Fibroblast of skin of right quadriceps (primary cell): ENCODE measurements around the gene SNAP47.

Experiments used
- DNase-seq: peaks from one replicate; pipeline ENCODE4 v3.0.0-alpha.2; 2013

SNAP47 gene

GRCh38 chr1:227732586-227733308 lies 2.5 kb upstream of the SNAP47 start:
- DNase-seq, result no peak

GRCh38 chr1:227733309-227733705 lies 1.9 kb upstream of the SNAP47 start:
- DNase-seq, result no peak

DNA sequence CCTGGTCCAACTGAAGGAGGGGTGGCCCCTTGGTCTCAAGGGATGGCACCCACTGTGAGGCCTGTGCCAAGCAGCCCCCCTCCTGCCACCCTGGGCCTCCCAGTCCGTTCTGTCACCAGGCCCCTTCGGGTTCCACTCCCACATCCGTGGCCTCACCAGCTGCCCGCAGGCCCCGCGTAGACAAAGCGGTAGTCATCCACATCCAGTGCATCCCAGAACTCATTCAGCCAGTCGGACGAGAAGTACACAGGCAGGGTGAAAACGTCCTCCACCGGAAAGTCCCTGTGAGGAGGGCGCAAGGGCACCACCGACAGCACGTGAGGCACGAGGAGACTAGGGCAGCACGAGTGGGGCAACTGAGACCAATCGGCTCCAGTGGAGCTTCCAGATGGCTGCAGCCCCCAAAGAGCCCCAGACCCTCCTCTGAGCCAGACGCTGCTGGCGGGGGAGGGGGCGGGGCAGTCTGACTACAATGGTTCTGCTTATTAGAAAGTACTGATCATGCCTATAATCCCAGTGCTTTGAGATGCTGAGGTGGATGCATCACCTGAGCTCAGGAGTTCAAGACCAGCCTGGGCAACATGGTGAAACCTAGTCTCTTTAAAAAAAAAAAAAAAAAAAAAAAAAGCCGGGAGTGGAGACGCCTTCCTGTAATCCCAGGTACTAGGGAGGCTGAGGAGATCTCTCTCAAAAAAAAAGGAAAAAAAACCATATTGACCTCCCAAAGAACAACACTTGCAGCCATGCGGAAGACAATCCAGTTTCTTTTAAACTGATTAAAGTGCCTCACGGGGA lies 1.3 kb upstream of the SNAP47 start:
- no peak for DNase-seq

GRCh38 chr1:227734546-227734855 lies 734 bp upstream of the SNAP47 start:
- DNase-seq, result no peak

- DNase-seq, result no peak
These were observed 477 bp downstream of the SNAP47 start for GRCh38 chr1:227735539-227736285.

DNA sequence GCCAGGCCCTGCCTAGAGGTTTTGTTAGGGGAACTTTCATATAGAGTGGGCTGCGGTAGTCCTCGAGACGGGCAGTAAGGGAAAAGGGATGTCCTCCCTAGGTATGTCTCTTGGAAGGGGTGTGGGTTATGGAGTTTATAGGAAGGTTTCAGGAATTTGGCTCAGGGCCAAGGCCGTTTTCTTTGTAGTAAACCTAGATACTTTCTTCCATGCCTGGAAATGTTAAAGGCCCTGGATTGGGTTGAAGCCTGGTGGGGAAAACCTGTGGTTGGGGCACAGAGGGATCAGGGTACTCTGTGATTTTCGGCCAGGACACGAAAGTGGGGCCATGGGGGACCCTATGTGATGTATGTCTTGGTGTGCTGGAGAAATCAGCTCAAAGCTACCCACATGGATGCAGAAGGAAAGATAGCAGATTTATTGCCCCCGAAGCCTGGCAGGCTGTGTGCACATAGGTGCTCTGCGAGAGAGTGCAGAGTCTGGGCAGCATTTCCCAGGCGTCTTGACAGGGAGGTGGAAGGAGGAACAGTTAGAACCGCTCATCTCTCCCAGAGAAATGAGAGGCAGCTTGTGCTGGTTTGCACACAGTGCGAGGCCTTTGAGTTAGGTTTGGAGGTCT lies 1.7 kb downstream of the SNAP47 start:
- DNase-seq, result no peak

GRCh38 chr1:227738820-227739219 lies 3.6 kb downstream of the SNAP47 start:
- DNase-seq, result no peak

- no peak for DNase-seq
These were observed 4.4 kb downstream of the SNAP47 start for GRCh38 chr1:227739636-227740035.

- DNase-seq, result no peak
These were observed 5.2 kb downstream of the SNAP47 start for GRCh38 chr1:227740401-227740960.

DNA sequence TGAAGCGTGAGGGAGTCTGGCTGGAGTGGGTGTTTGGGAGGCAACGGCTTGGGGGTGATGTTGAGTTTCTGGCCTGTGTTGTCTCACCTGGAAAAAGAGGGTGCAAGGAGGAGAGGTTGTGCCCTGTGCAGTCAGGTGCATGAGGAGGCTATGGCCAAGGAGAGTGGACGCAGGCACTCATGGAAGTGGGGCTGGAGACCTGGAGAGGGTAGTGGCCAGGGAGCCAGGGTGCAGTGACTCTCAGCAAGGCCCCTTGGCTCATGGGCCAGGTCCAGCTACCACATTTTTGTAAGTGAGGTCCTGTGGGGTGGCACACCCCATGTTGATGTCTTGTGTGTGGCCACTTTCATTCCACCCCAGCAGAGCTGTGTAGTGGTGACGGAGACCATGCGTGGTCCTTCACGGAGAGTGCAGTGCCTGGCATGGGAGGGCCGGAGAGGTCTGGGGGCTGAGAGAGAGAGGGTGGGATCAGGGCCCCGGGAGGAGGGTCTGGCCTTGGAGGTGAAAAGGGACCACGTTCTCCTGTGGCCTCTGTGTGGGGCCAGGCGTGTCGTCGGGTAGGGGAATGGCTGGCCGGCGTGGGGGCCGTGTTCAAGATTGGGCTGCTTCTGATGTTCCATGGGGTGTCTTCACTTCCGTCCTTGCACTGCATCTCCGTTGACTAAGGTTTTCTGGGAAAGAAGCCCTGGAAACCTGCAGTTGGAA lies 6.1 kb downstream of the SNAP47 start:
- no peak for DNase-seq

DNA sequence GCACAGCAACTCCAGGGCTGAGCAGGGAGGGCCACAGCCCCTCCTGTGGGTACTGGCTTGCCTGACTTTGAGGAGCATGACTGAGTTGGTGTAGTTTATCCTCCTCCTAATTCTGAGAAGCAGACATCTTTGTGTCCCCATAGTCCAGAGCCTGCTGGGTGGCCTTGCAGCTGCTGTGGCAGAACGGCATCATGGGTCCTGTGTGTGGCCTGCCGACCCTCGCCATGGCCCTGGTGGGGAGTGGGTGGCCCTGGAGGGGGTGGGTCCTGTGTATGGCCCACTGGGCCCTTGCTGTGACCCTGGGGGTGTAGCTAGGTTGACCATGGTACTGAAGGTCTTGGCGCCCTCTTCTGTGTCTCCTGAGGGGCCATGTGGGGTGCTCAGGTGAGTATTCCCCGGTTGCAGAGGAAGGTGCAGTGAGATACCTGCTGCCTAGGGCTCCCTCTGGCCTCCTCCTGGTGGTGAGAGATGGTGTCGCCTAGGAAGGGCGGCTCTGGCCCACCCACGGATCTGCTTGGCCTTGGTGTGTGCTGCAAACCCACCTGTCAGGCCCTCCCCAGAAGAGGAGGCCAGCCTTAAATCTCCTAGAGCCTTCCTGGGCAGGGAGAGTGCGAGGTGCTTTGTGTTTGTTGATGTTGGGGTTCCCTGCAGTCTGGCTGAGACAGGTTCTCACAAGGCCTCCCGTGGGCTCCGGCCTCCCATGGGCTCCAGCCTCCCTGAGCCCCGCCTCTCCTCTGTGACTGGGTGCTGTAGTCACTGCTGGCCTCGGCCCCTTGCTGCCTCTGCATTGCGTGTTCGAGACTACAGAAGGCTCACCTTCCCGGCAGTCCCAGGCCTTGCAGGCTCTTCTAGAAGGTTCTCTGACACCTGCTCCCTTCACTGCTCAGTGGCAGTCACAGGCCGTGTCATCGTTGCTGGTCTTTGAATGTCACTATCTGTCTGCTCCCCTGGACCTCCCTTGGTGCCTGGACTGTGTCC lies 7.8 kb downstream of the SNAP47 start:
- DNase-seq, result no peak

DNA sequence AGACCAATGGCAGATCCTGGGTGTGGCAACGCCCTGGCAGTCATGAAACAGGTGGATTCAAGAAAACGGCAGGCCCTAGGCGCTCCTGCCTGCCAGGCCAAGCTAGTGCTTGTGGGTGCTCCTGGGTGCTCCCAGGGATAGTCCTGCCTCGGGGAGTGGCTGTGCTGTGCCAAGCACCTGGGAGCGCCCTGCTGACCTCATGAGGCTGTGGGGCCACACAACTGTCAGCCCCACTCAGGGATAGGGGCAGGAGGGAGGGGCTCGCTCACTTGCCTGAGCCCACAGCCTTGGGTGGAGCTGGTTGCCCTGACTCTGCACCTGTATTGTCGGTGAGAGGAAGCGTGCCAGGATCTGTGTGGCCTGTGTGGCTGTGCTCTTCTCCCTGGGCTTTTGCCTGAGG lies 9.4 kb downstream of the SNAP47 start:
- no peak for DNase-seq

DNA sequence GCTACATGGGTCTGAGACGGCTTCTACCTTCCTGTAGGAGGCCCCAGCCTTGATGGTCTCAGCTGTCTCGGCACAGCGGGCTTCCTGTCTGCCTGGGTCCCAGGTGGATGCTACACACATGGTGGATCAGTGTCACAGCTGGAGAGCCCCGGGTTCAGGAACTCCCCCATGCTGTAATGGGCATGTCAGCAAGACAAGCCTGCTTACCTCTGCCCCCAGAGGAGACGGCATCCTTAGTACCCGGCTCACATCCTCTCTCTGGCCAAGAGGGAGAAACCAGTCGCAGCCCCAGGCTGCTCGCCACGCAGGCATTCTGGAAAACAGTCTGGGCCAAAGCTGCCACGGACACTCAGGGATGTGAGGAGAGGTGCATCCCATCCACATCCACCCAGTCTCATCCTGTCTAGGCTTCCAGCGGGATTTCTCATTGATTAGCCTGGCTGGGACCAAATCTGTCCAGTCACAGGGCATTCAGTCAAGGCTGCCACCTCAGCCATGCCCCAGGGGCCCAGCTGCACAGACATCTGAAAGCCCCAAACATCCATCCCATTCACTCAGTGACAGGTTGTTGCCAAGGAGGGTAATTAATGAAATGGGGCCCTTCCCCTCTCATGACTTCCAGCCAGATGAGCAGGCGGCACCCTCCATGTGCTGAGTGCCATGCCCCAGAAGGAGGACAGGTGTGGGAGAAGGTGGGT lies 10.5 kb downstream of the SNAP47 start:
- DNase-seq, result no peak

DNA sequence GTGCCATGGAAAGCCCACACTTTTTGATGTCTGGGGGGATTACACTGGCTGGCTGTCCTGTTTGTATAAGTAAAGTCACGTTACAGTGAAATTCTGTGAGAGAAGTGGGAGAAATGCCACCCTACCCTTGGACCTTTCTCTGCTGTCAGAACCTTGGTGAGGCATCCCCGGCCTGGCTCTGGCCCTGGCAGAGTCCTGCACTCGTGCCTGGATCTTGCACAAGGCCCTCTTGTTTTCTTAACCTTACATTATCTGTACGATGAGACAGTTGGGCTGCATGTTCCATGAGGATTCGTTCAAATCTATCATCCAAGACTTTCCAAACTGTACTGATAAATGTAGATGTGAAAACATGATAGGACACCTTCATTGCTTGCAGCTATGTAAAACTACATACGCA lies 11.4 kb downstream of the SNAP47 start:
- DNase-seq, result no peak

- no peak for DNase-seq
These were observed 12.1 kb downstream of the SNAP47 start for GRCh38 chr1:227747382-227747781.

- no peak for DNase-seq
These were observed 12.8 kb downstream of the SNAP47 start for GRCh38 chr1:227747948-227748495.

DNA sequence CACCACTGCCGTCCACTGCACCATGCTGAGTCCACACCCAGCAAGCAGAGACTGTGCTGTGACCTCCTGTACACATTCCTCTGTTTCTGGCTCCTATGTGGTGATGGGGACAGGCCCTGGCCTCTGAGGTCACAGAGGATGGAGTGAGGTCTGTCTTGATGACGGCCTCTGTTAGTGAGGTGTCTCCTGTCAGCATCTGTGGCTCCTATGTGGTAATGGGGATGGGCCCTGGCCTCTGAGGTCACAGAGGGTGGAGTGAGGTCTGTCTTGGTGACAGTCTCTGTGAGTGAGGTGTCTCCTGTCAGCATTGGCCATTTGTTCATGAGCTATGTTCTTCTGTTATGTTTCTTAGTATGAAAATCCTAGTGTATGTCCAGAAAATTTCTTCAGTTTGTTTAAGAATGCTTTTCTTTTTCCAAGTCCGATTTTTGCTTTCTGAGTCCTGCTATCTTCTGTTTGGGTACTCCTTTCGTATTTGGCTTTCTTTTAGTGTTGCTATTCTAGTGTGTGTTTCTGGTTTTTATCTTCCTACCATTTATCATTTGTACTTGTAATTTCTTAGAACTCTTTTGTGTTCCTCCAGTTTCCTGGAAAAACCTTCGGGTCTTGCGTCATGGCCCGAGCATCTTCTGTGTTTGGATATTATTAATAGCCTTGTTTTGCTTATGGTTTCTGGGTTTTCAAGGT lies 13.4 kb downstream of the SNAP47 start:
- DNase-seq, result no peak

DNA sequence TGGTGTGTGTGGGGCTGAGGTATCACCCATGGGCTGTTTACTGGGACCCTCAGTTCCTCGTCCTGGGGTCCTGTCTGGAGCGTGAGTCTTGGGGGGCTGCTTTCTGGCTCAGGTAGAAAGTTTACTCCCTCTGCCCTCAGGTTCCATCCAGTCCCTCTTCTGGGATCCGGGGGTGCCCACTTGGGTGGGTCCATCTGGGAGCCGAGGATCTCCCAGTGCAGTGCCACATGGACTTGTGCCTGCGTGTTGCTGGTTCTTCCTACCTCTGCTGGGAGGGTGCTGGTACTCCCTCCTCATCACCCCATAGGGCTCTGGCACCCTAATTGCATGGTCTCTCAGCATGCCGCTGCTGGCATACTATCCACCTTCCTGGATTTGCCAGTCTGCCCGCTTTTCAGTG lies 14.0 kb downstream of the SNAP47 start:
- no peak for DNase-seq

GRCh38 chr1:227749916-227750710 lies 14.9 kb downstream of the SNAP47 start:
- DNase-seq, result no peak
